ENCODE results near the gene PDIA4. TPM values are rescaled to one million over a fixed set of nuclear protein-coding genes. Genes with fewer than 3 reads are reported as not detected.

PDIA4 gene
- total RNA-seq, 4 donors from 2014 or later = 48.6 to 61.8 (median 57.4) TPM

GRCh38 chr7:149005427-149006344, 22.6 kb downstream of the PDIA4 start:
- DNase-seq (ENCODE audit: low spot score in 2 of 2) = peak; percentile 91 to 93
- no peak for TF ChIP-seq POLR2A (IDR thresholded peaks at IDR 0.05)
- peak; percentile 70 to 75 for TF ChIP-seq CTCF (IDR thresholded peaks at IDR 0.05)
- TF ChIP-seq EP300 (IDR thresholded peaks at IDR 0.05) = no peak
- peak in 1 of 3 donors; percentile 9 for TF ChIP-seq POLR2AphosphoS5 (IDR thresholded peaks at IDR 0.05)
- Histone ChIP-seq H3K9me3 (no peaks in the 10 kb centered on the region), H3K27ac (no peak overlapping the region), H3K36me3 (peaks cover 78% of the 10 kb centered on the region), H3K4me1 (no peaks in the 10 kb centered on the region), H3K27me3 (no peaks in the 10 kb centered on the region), H3K4me3 (no peak overlapping the region)
- WGBS = 58% methylated on average over 17 of the region's 20 CpGs

- Histone ChIP-seq H3K27me3 (no peaks in the 10 kb centered on the region), H3K27ac (no peak overlapping the region), H3K36me3 (peaks cover 68% of the 10 kb centered on the region), H3K4me3 (no peak overlapping the region), H3K4me1 (no peaks in the 10 kb centered on the region), H3K9me3 (no peaks in the 10 kb centered on the region)
- no peak for DNase-seq (ENCODE audit: low spot score in 2 of 2)
- TF ChIP-seq CTCF (IDR thresholded peaks at IDR 0.05) = no peak
- no peak for TF ChIP-seq EP300 (IDR thresholded peaks at IDR 0.05)
- 89% methylated on average over 23 of the region's 28 CpGs for WGBS
These were observed 23.6 kb downstream of the PDIA4 start for GRCh38 chr7:149004405-149005370.

GRCh38 chr7:149003560-149004305, 24.6 kb downstream of the PDIA4 start:
- Histone ChIP-seq H3K27ac (no peak overlapping the region), H3K4me3 (no peak overlapping the region), H3K9me3 (no peaks in the 10 kb centered on the region), H3K27me3 (no peaks in the 10 kb centered on the region), H3K4me1 (no peaks in the 10 kb centered on the region), H3K36me3 (peaks cover 59% of the 10 kb centered on the region)
- 92% methylated on average over 24 of the region's 27 CpGs for WGBS
- no peak for TF ChIP-seq CTCF (IDR thresholded peaks at IDR 0.05)
- DNase-seq (ENCODE audit: low spot score in 2 of 2) = no peak

- H3K36me3 ChIP-seq = peaks cover 52% of the 10 kb centered on the region
These were observed 25.3 kb downstream of the PDIA4 start for GRCh38 chr7:149003018-149003417.

More at GRCh38 chr7:149003018-149003417, 25.3 kb downstream of the PDIA4 start:
- Histone ChIP-seq H3K4me1 (no peaks in the 10 kb centered on the region), H3K9me3 (no peaks in the 10 kb centered on the region), H3K27me3 (no peaks in the 10 kb centered on the region), H3K4me3 (no peak overlapping the region), H3K27ac (no peak overlapping the region)
- 89% methylated on average over 11 of the region's 11 CpGs for WGBS
- TF ChIP-seq EP300 (IDR thresholded peaks at IDR 0.05) (no peak), CTCF (IDR thresholded peaks at IDR 0.05) (no peak), POLR2AphosphoS5 (IDR thresholded peaks at IDR 0.05) (no peak), POLR2A (IDR thresholded peaks at IDR 0.05) (no peak)
- no peak for DNase-seq (ENCODE audit: low spot score in 2 of 2)
